ENCODE results near the gene NATD1. TPM values are rescaled to one million over a fixed set of nuclear protein-coding genes. Genes with fewer than 3 reads are reported as not detected.

The NATD1 gene
- total RNA-seq, 2 donors from 2014 or later, result 4.9 to 8.4 TPM

DNA sequence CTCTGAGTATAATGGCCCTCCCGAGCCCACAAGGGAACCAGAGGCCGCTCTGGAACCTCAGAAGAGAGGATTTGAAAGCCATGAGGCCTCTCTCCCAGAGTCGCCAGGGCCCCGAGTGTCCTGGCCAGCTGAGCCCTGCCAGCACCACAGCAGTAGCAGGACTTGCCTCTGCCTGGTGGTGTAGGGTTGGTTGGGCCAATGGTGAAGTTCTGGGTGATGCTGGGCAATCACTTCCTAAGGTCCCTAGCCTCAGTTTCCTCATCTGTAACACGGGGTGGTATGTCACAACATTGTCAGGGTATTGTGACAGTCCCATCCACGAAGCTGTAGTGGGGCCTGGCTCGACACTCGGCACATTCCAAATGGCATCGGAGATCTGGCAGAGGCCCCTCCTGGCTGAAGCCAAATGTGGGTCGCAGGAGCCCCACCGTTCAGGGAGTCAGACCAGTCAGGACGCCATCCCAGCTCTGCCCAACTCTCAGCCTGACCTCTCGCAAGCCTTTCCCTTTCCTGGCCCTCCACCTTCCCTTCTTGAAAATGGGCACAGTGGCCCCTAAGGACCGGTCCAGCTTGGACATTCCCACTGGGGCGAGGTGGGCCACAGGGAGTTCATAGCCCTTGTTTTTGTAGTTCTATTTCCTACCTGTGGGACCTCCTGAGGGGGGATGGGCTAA lies 1.7 kb downstream of the NATD1 start:
- no peak for ATAC-seq
- H3K27me3 Mint-ChIP-seq, result no peaks in the 10 kb centered on the region
- DNase-seq, result no peak
- no peaks in the 10 kb centered on the region for H3K36me3 Mint-ChIP-seq (ENCODE audit: low read depth)
- H3K27ac Mint-ChIP-seq, result no peak overlapping the region
- no peaks in the 10 kb centered on the region for H3K9me3 ChIP-seq (ENCODE audit: control insufficient read depth, low read length, poor library complexity, severe bottlenecking)
- H3K4me3 Mint-ChIP-seq, result no peak overlapping the region
- peaks cover 27% of the 10 kb centered on the region for H3K4me1 Mint-ChIP-seq

DNA sequence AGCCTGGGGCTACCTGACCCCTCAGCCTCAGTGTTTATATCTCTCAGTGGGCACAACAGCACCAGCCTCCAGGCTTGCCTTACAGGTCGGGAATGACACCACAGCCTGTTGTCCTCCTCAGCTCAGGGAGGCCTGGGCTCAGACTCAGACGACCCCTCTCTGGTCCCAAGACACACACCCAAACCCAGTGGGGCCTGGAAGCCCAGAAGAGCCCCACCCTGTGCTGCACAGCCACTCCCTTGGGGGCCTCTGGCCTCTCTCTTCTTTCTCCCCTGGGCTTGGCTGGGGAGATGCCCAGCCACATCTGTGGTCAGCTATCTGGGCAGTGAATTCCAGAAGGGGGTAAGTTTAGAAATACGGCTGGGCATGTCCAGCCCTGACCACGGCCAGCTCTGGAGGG lies 2.4 kb downstream of the NATD1 start:
- ATAC-seq (no peak), DNase-seq (no peak)
- Mint-ChIP-seq H3K4me3 (no peak overlapping the region), H3K36me3 (ENCODE audit: low read depth) (no peaks in the 10 kb centered on the region), H3K4me1 (peaks cover 28% of the 10 kb centered on the region), H3K27me3 (no peaks in the 10 kb centered on the region), H3K27ac (no peak overlapping the region)
- no peaks in the 10 kb centered on the region for H3K9me3 ChIP-seq (ENCODE audit: control insufficient read depth, low read length, poor library complexity, severe bottlenecking)

DNA sequence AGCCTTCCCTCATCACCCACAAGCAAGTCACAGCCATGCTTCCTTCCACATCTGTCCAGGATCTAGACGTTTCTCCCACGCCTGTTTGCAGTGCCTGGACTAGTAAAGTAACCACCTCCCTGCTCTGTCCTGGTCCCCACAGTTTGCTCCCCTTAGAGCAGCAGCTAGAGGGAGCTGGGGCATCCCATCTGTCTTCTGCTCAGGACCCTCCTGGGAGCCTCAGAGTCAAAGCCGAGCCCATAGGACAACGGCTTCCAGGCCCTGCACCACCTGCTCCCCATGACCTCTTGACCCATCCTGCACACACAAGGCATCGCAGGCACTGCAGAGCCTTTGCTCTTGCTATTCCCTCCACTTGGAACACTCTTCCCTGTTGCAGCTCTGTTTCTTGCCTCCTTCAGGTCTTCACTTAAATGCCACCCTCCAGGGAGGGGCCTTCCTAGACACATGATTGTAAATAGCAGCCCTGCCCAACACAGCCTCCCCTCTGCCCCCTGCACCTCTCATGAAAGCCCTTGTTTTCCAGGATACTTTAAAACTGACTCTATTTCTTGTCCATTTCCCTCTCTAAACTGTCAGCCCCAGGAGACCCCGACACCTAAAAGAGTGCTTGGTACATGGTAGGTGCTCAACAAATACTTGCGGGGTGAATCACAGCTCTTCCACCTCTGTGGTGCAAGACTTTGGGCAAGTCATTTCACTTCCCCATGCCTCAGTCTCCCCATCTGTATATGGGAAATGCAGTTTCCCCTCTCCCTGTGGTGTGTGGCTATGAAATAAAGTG lies 3.1 kb downstream of the NATD1 start:
- no peak for ATAC-seq
- H3K4me1 Mint-ChIP-seq, result peaks cover 29% of the 10 kb centered on the region
- no peak overlapping the region for H3K4me3 Mint-ChIP-seq
- no peaks in the 10 kb centered on the region for H3K27me3 Mint-ChIP-seq
- no peaks in the 10 kb centered on the region for H3K36me3 Mint-ChIP-seq (ENCODE audit: low read depth)
- H3K27ac Mint-ChIP-seq, result peak overlapping the region; percentile 75
- no peak for DNase-seq
- H3K9me3 ChIP-seq (ENCODE audit: control insufficient read depth, low read length, poor library complexity, severe bottlenecking), result no peaks in the 10 kb centered on the region

- H3K9me3 ChIP-seq (ENCODE audit: control insufficient read depth, low read length, poor library complexity, severe bottlenecking), result no peaks in the 10 kb centered on the region
- DNase-seq, result no peak
- peaks cover 31% of the 10 kb centered on the region for H3K4me1 Mint-ChIP-seq
- H3K4me3 Mint-ChIP-seq, result no peak overlapping the region
- H3K36me3 Mint-ChIP-seq (ENCODE audit: low read depth), result no peaks in the 10 kb centered on the region
- no peak for ATAC-seq
- H3K27ac Mint-ChIP-seq, result peak overlapping the region; percentile 81
- no peaks in the 10 kb centered on the region for H3K27me3 Mint-ChIP-seq
These were observed 4.0 kb downstream of the NATD1 start for GRCh38 chr17:21249086-21249795.

GRCh38 chr17:21248500-21248899 lies 4.7 kb downstream of the NATD1 start:
- no peak overlapping the region for H3K4me3 Mint-ChIP-seq
- H3K9me3 ChIP-seq (ENCODE audit: control insufficient read depth, low read length, poor library complexity, severe bottlenecking), result no peaks in the 10 kb centered on the region
- H3K27ac Mint-ChIP-seq, result peak overlapping the region; percentile 81
- no peaks in the 10 kb centered on the region for H3K36me3 Mint-ChIP-seq (ENCODE audit: low read depth)
- no peak for ATAC-seq
- H3K4me1 Mint-ChIP-seq, result peaks cover 28% of the 10 kb centered on the region
- no peak for DNase-seq
- no peaks in the 10 kb centered on the region for H3K27me3 Mint-ChIP-seq

DNA sequence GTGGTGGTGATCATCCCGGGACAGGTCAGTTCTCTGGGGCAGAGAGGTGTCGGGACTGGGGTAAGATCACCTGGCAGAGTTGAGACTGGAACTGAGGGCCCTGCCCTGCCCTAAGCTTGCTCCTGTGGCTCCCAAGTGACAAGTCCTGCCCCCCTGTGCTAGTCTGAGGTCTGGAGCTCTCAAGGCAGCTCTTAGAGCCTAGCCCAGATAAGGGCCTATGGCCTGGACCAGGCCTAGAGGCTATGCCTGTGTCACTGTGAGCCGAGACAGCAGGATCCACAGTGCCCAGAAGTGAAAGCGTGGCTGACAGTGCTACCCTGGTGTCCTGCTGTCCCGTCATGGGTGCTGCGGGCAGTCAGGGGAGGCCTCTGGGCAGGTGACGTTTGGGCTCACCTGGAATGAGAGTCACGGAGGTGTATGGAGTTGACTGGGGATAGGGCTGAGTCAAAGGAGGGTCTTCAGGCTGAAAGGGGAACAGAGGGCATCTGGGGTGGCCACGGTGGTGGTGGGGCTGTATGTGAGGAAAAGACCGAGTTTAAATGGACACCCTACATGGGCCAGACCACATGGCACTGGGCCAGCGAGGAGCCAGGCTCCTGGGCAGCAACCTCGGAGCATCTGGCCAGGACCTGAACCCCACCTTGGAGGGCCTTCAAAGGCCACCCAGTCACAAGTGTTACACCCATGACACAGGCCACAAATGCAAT lies 5.5 kb downstream of the NATD1 start:
- Mint-ChIP-seq H3K4me1 (peaks cover 28% of the 10 kb centered on the region), H3K27ac (peak overlapping the region; percentile 81), H3K36me3 (ENCODE audit: low read depth) (no peaks in the 10 kb centered on the region), H3K27me3 (no peaks in the 10 kb centered on the region), H3K4me3 (no peak overlapping the region)
- no peaks in the 10 kb centered on the region for H3K9me3 ChIP-seq (ENCODE audit: control insufficient read depth, low read length, poor library complexity, severe bottlenecking)
- DNase-seq (no peak), ATAC-seq (no peak)

DNA sequence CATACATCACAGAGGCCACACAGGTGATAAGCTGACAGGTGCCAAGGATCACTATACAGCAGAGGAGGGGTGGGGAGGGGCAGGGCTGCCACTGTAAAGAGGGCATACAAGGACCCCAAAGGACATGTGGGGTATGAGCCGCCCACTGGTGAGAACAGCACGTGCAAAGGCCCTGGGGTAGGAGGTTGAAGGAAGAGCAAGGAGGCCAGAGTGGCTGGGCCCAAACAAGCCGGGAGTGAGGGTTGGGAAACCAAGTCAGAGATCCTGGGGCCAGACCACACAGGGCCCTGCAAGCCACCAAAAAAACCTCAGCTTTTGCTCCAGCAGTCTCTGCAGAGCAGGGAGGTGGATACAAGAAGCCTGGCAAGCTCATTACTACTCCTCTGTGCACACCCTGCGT lies 6.5 kb downstream of the NATD1 start:
- no peak for DNase-seq
- no peak for ATAC-seq
- no peak overlapping the region for H3K4me3 Mint-ChIP-seq
- peaks cover 20% of the 10 kb centered on the region for H3K4me1 Mint-ChIP-seq
- no peaks in the 10 kb centered on the region for H3K27me3 Mint-ChIP-seq
- no peaks in the 10 kb centered on the region for H3K9me3 ChIP-seq (ENCODE audit: control insufficient read depth, low read length, poor library complexity, severe bottlenecking)
- H3K36me3 Mint-ChIP-seq (ENCODE audit: low read depth), result no peaks in the 10 kb centered on the region
- no peak overlapping the region for H3K27ac Mint-ChIP-seq

GRCh38 chr17:21245639-21246084 lies 7.5 kb downstream of the NATD1 start:
- no peaks in the 10 kb centered on the region for H3K9me3 ChIP-seq (ENCODE audit: control insufficient read depth, low read length, poor library complexity, severe bottlenecking)
- Mint-ChIP-seq H3K27me3 (no peaks in the 10 kb centered on the region), H3K4me1 (peaks cover 20% of the 10 kb centered on the region), H3K4me3 (no peak overlapping the region), H3K36me3 (ENCODE audit: low read depth) (no peaks in the 10 kb centered on the region), H3K27ac (no peak overlapping the region)
- DNase-seq (no peak), ATAC-seq (no peak)

DNA sequence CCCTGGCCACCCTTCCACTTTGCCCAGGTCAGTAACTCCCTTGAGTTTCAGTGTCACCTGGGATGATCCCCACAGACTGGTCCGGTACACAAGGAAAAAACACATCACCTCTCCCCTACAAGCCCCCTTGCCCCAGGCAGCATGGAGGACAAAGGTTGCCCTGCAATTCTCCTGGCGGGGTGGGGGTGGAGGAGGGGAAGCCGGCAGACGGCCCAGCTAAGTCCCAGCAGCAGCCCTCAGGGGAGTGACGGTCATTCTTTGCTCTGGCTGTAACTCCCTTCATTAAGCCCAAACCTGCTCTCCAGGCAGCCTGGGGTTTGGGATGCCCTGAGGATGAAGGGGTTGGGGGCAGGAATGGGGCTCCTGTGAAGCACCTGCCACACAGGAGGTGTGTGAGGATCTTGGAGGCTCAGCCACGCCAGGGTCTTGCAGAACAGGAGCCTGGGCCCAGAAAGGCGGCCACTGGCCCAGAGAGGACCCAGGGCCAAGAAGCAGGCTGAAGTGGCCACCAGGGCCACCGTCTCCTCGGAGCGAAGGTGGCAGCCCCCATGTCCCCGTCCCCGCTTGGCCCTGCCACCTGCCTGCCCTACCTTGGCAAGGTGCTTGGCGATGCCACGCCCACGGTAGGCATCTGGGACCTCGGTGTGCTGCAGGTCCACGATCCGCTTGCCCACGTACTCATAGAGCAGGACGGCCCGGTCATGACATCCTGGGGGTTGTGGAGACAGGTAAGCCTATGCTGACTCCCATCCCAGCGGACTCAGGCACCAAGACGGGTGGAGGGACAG lies 9.5 kb downstream of the NATD1 start:
- Mint-ChIP-seq H3K4me1 (peaks cover 9% of the 10 kb centered on the region), H3K36me3 (ENCODE audit: low read depth) (no peaks in the 10 kb centered on the region), H3K27ac (no peak overlapping the region), H3K4me3 (no peak overlapping the region), H3K27me3 (no peaks in the 10 kb centered on the region)
- no peak for DNase-seq
- H3K9me3 ChIP-seq (ENCODE audit: control insufficient read depth, low read length, poor library complexity, severe bottlenecking), result no peaks in the 10 kb centered on the region
- ATAC-seq, result no peak

GRCh38 chr17:21242780-21243515 lies 10.3 kb downstream of the NATD1 start:
- Mint-ChIP-seq H3K36me3 (ENCODE audit: low read depth) (no peaks in the 10 kb centered on the region), H3K27me3 (no peaks in the 10 kb centered on the region), H3K27ac (no peak overlapping the region), H3K4me3 (no peak overlapping the region), H3K4me1 (peaks cover 6% of the 10 kb centered on the region)
- H3K9me3 ChIP-seq (ENCODE audit: control insufficient read depth, low read length, poor library complexity, severe bottlenecking), result no peaks in the 10 kb centered on the region
- DNase-seq (no peak), ATAC-seq (no peak)

- ATAC-seq (no peak), DNase-seq (no peak)
- Mint-ChIP-seq H3K4me1 (peaks cover 4% of the 10 kb centered on the region), H3K27ac (no peak overlapping the region), H3K27me3 (no peaks in the 10 kb centered on the region), H3K4me3 (no peak overlapping the region), H3K36me3 (ENCODE audit: low read depth) (no peaks in the 10 kb centered on the region)
- H3K9me3 ChIP-seq (ENCODE audit: control insufficient read depth, low read length, poor library complexity, severe bottlenecking), result no peaks in the 10 kb centered on the region
These were observed 11.0 kb downstream of the NATD1 start for GRCh38 chr17:21242026-21242697.
